ENCODE data around the gene NTN1. TPM values are rescaled to one million over a fixed set of nuclear protein-coding genes. Genes with fewer than 3 reads are reported as not detected.

The NTN1 gene
- total RNA-seq, 1 donor from 2014 or later, result 4.1 TPM

- ATAC-seq (no peak), DNase-seq (no peak)
- Histone ChIP-seq H3K36me3 (no peaks in the 10 kb centered on the region), H3K27ac (no peak overlapping the region), H3K4me1 (no peaks in the 10 kb centered on the region), H3K4me3 (no peak overlapping the region), H3K27me3 (no peaks in the 10 kb centered on the region), H3K9me3 (no peaks in the 10 kb centered on the region)
- TF ChIP-seq CTCF (IDR thresholded peaks at IDR 0.05), result no peak
- intact Hi-C loops (cut with DNase I), result no loop called here
These were observed 265.1 kb downstream of the NTN1 start for GRCh38 chr17:9286434-9286833.

GRCh38 chr17:9287306-9287705, 266.0 kb downstream of the NTN1 start:
- peaks cover 5% of the 10 kb centered on the region for H3K4me1 ChIP-seq
- no peaks in the 10 kb centered on the region for H3K27me3 ChIP-seq
- H3K9me3 ChIP-seq, result no peaks in the 10 kb centered on the region
- H3K4me3 ChIP-seq, result no peak overlapping the region
- intact Hi-C loops (cut with DNase I), result no loop called here
- no peak overlapping the region for H3K27ac ChIP-seq
- DNase-seq (no peak), ATAC-seq (no peak)
- no peak for TF ChIP-seq CTCF (IDR thresholded peaks at IDR 0.05)
- H3K36me3 ChIP-seq, result no peaks in the 10 kb centered on the region

- H3K27me3 ChIP-seq, result no peaks in the 10 kb centered on the region
- peaks cover 19% of the 10 kb centered on the region for H3K4me1 ChIP-seq
- intact Hi-C loops (cut with DNase I), result no loop called here
- DNase-seq (no peak), ATAC-seq (no peak)
- no peak overlapping the region for H3K4me3 ChIP-seq
- H3K27ac ChIP-seq, result no peak overlapping the region
- no peaks in the 10 kb centered on the region for H3K9me3 ChIP-seq
- H3K36me3 ChIP-seq, result no peaks in the 10 kb centered on the region
- TF ChIP-seq CTCF (IDR thresholded peaks at IDR 0.05), result no peak
These were observed 268.9 kb downstream of the NTN1 start for GRCh38 chr17:9290226-9290613.

- DNase-seq, result no peak
- intact Hi-C loops (cut with DNase I), result no loop called here
- peaks cover 19% of the 10 kb centered on the region for H3K4me1 ChIP-seq
These were observed 270.7 kb downstream of the NTN1 start for GRCh38 chr17:9291912-9292560.

GRCh38 chr17:9292561-9292941, 271.2 kb downstream of the NTN1 start:
- no peaks in the 10 kb centered on the region for H3K9me3 ChIP-seq
- intact Hi-C loops (cut with DNase I), result no loop called here
- no peak overlapping the region for H3K27ac ChIP-seq
- DNase-seq, result no peak
- no peak overlapping the region for H3K4me3 ChIP-seq
- no peaks in the 10 kb centered on the region for H3K36me3 ChIP-seq
- no peaks in the 10 kb centered on the region for H3K27me3 ChIP-seq
- no peak for TF ChIP-seq CTCF (IDR thresholded peaks at IDR 0.05)
- no peak for ATAC-seq
- peaks cover 19% of the 10 kb centered on the region for H3K4me1 ChIP-seq

More at GRCh38 chr17:9291912-9292560, 270.7 kb downstream of the NTN1 start:
- Histone ChIP-seq H3K4me3 (no peak overlapping the region), H3K27ac (no peak overlapping the region), H3K27me3 (no peaks in the 10 kb centered on the region), H3K36me3 (no peaks in the 10 kb centered on the region), H3K9me3 (no peaks in the 10 kb centered on the region)
- ATAC-seq, result peak; percentile 85
- peak; percentile 73 for TF ChIP-seq CTCF (IDR thresholded peaks at IDR 0.05)

Other genes starting within 250 kb of the NTN1 start
- 0.41 TPM for gene MFSD6L, start 222.1 kb upstream of the NTN1 start, total RNA-seq
- gene PIK3R6, start 153.8 kb upstream of the NTN1 start, total RNA-seq, result 2.7 TPM
- gene PIK3R5, start 55.8 kb upstream of the NTN1 start, total RNA-seq, result 37.7 TPM

Data from upper lobe of right lung (tissue), 1 donor.